ENCODE measurements around the gene NEDD4L. TPM values are rescaled to one million over a fixed set of nuclear protein-coding genes. Genes with fewer than 3 reads are reported as not detected.

The NEDD4L gene
- total RNA-seq, 1 donor from 2014 or later, result 3.8 TPM

GRCh38 chr18:58396144-58396543 lies 352.1 kb downstream of the NEDD4L start:
- DNase-seq (ENCODE audit: low spot score), result no peak
- Mint-ChIP-seq H3K27ac (no peak overlapping the region), H3K4me1 (ENCODE audit: low read depth) (peaks cover 14% of the 10 kb centered on the region), H3K27me3 (ENCODE audit: insufficient read depth) (no peaks in the 10 kb centered on the region), H3K4me3 (no peak overlapping the region), H3K36me3 (ENCODE audit: low read depth) (no peaks in the 10 kb centered on the region), H3K9me3 (no peaks in the 10 kb centered on the region)
- intact Hi-C loops (cut with micrococcal nuclease), result no loop called here

GRCh38 chr18:58396966-58397365 lies 352.9 kb downstream of the NEDD4L start:
- H3K36me3 Mint-ChIP-seq (ENCODE audit: low read depth), result no peaks in the 10 kb centered on the region
- intact Hi-C loops (cut with micrococcal nuclease), result no loop called here
- no peak for DNase-seq (ENCODE audit: low spot score)
- H3K27ac Mint-ChIP-seq, result no peak overlapping the region
- peaks cover 14% of the 10 kb centered on the region for H3K4me1 Mint-ChIP-seq (ENCODE audit: low read depth)
- H3K4me3 Mint-ChIP-seq, result no peak overlapping the region
- no peaks in the 10 kb centered on the region for H3K9me3 Mint-ChIP-seq
- H3K27me3 Mint-ChIP-seq (ENCODE audit: insufficient read depth), result no peaks in the 10 kb centered on the region

DNA sequence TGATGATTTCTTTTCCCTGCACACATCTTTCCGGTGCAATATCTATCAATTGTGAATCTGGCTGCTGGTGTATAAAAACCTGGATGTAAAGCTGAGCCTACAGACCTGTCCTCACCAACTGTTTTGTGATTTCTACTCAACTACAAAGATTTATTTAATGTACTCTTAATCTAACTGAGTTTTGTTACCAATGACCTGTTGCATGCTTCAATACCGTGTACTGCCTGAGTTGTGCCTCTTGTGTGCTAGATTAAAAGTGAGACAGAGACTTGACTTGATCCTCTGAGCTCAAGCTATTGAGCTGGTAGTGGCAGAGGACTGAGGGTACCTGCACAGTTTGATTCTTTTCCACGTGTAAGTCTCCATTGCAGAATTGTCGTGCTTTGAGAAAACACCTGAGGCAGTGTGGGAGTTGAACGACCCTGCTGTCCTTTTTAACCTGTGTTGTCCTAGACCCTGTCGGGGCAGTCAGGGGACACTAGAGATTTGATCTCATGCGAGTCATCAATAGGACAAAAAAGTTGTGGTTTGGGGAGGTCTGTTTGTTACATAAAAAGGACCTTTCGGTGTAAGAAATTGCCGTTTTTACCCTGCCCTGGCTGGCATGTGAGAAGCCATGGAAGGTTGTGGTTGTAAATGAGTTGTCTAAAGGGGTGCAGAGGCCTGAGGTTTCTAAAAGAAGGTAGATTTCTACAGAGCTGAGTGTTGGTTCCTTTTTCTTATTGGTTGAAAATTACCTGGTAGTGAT lies 353.5 kb downstream of the NEDD4L start:
- intact Hi-C loops (cut with micrococcal nuclease), result no loop called here
- DNase-seq (ENCODE audit: low spot score), result no peak
- no peak overlapping the region for H3K4me3 Mint-ChIP-seq

DNA sequence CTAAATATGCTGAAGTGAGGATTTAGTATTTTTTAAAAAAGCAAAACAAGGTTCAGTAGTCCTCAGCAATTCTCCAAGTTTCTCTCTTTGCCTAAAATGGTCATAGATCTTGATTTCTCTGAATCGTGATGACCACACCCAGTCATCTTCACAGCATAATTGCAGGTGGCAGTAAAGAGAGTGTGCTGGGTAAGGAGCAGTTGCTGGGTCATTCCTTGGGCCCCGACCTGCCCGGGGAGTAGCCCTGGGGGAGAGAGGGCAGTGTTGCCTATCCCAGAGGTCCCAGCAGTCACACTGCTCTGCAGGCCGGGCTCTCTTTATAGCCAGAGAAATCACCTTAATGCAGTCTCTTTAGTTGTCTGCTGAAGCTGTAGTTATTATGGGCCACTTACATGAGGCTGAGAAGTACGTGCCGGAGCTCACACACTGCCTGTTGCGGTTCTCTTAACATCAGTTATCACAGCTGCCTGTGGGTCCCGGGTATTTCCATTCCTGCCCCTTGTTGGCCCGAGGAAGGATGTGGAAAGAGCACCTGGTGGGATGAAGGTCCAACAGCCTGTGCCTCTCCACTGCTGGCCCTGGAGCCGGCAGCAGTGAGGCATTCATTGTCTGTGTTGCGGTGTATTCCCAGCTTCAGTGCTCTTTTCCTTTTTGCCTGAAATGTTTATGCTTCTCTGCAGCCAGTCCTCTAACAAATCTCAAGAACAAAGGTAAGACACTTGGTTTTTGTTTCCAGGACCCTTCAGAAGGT lies 354.8 kb downstream of the NEDD4L start:
- Mint-ChIP-seq H3K27ac (no peak overlapping the region), H3K27me3 (ENCODE audit: insufficient read depth) (no peaks in the 10 kb centered on the region), H3K9me3 (no peaks in the 10 kb centered on the region), H3K4me1 (ENCODE audit: low read depth) (peaks cover 14% of the 10 kb centered on the region), H3K4me3 (no peak overlapping the region), H3K36me3 (ENCODE audit: low read depth) (no peaks in the 10 kb centered on the region)
- intact Hi-C loops (cut with micrococcal nuclease), result no loop called here
- no peak for DNase-seq (ENCODE audit: low spot score)

More for the DNA sequence above, 353.5 kb downstream of the NEDD4L start:
- no peaks in the 10 kb centered on the region for H3K27me3 Mint-ChIP-seq (ENCODE audit: insufficient read depth)
- H3K4me1 Mint-ChIP-seq (ENCODE audit: low read depth), result peaks cover 14% of the 10 kb centered on the region
- H3K9me3 Mint-ChIP-seq, result no peaks in the 10 kb centered on the region
- no peaks in the 10 kb centered on the region for H3K36me3 Mint-ChIP-seq (ENCODE audit: low read depth)
- H3K27ac Mint-ChIP-seq, result no peak overlapping the region

- DNase-seq (ENCODE audit: low spot score), result no peak
- H3K27me3 Mint-ChIP-seq (ENCODE audit: insufficient read depth), result no peaks in the 10 kb centered on the region
- no peaks in the 10 kb centered on the region for H3K36me3 Mint-ChIP-seq (ENCODE audit: low read depth)
- H3K4me1 Mint-ChIP-seq (ENCODE audit: low read depth), result peaks cover 14% of the 10 kb centered on the region
- H3K9me3 Mint-ChIP-seq, result no peaks in the 10 kb centered on the region
- H3K4me3 Mint-ChIP-seq, result peak overlapping the region; percentile 28
- H3K27ac Mint-ChIP-seq, result peak overlapping the region; percentile 30
- intact Hi-C loops (cut with micrococcal nuclease), result loop anchor here (1.0 kb wide), 2 partner anchors 93 to 364 kb away; no protein-coding TSS in a partner anchor
These were observed 356.4 kb downstream of the NEDD4L start for GRCh38 chr18:58400331-58400870.

DNA sequence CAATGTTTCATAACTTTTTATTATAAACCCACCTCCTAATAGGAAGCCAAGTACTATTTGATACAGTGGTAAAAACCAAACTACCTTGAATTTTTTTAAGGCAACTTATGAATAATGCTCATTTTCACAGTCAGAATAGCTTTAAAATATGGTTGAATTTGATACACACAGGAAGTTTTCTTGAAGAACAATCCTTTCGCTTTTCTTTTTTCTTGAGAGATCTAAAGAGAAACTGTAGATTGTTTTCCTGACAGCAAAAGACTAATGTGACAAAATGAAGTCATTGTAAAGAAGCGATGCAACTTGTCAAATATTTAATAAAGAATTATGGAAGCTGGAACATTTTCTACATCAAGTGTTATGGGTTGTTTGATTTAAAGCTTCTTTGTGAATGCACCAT lies 357.2 kb downstream of the NEDD4L start:
- Mint-ChIP-seq H3K27ac (no peak overlapping the region), H3K4me1 (ENCODE audit: low read depth) (peaks cover 14% of the 10 kb centered on the region)

GRCh38 chr18:58402247-58402646 lies 358.2 kb downstream of the NEDD4L start:
- Mint-ChIP-seq H3K4me3 (no peak overlapping the region), H3K27ac (no peak overlapping the region), H3K9me3 (no peaks in the 10 kb centered on the region), H3K36me3 (ENCODE audit: low read depth) (no peaks in the 10 kb centered on the region), H3K27me3 (ENCODE audit: insufficient read depth) (no peaks in the 10 kb centered on the region), H3K4me1 (ENCODE audit: low read depth) (peaks cover 14% of the 10 kb centered on the region)
- intact Hi-C loops (cut with micrococcal nuclease), result no loop called here
- DNase-seq (ENCODE audit: low spot score), result no peak

More for the DNA sequence above, 357.2 kb downstream of the NEDD4L start:
- Mint-ChIP-seq H3K36me3 (ENCODE audit: low read depth) (no peaks in the 10 kb centered on the region), H3K27me3 (ENCODE audit: insufficient read depth) (no peaks in the 10 kb centered on the region), H3K9me3 (no peaks in the 10 kb centered on the region), H3K4me3 (no peak overlapping the region)
- intact Hi-C loops (cut with micrococcal nuclease), result no loop called here
- DNase-seq (ENCODE audit: low spot score), result no peak

DNA sequence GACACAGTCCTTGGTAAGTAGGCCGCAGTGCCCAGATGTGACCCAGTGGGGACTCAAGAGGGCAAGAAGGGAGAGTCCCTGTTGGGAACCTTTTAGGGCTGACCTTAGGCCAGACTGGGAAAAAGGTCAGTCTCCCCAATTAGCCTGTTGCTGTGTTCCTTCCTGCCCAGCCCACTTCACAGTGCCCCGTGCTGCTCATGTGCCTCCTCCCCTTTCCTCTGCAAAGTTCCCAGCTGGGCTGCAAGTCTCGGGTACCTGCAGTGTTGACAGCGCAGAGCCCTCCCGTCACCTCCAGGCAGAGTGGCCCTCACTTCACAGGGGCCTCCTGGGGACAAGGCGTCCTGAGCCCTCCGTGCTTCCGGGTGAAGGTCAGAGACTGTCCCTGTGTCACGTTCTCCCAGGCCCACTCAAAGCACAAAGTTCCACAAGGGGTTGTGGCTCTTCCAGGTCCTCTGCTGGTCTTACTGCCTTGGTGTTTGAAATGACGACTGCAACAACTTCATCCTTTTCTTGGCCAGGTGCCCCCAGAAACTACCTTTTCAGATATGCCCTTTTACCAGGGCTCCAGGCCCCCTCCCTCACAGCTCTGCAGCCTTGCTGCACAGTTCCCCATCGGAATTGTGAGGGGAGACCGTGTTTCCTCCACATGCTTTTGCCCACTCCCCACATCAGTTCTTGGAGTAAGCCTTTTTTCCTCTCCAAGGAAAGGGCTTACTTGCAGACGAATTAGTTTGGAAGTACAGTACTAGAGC lies 359.1 kb downstream of the NEDD4L start:
- Mint-ChIP-seq H3K4me3 (no peak overlapping the region), H3K27ac (no peak overlapping the region), H3K4me1 (ENCODE audit: low read depth) (peaks cover 14% of the 10 kb centered on the region), H3K9me3 (no peaks in the 10 kb centered on the region), H3K27me3 (ENCODE audit: insufficient read depth) (peaks cover 2% of the 10 kb centered on the region), H3K36me3 (ENCODE audit: low read depth) (no peaks in the 10 kb centered on the region)
- DNase-seq (ENCODE audit: low spot score), result no peak
- intact Hi-C loops (cut with micrococcal nuclease), result no loop called here

DNA sequence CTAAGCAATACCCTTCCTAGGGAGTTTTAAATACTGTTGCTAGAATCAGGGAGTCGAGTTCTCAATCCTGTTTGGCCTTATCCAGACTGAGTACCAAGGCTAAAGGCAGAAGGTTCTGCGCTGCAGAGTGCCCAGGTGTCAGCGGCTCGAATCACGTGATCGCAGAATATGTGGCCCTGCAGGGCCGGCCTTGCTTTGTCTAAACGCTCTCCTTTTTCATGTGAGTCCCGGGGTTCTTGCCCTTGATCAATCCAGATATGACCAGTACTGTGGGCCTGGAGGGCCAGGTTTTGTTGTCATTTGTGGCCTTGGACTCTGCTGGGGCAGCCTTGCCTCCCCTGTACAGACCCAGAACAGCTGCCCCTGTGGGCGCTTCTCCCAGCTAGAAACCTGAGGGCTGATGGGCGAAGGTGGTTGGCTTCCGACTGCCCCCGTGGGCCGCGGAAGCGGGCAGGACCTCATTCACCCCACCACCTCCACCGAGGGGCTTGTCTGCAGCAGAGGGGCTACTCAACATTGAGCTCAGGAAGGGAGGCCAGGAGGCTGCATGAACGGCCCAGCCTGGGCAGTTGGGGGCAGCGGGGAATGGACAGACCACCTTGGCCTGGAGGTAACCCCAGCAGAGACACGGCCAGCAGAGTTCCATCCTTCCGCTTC lies 359.9 kb downstream of the NEDD4L start:
- H3K27ac Mint-ChIP-seq, result no peak overlapping the region
- intact Hi-C loops (cut with micrococcal nuclease), result no loop called here
- peaks cover 14% of the 10 kb centered on the region for H3K4me1 Mint-ChIP-seq (ENCODE audit: low read depth)
- H3K36me3 Mint-ChIP-seq (ENCODE audit: low read depth), result no peaks in the 10 kb centered on the region
- H3K27me3 Mint-ChIP-seq (ENCODE audit: insufficient read depth), result peaks cover 2% of the 10 kb centered on the region
- no peak for DNase-seq (ENCODE audit: low spot score)
- H3K9me3 Mint-ChIP-seq, result no peaks in the 10 kb centered on the region
- no peak overlapping the region for H3K4me3 Mint-ChIP-seq

GRCh38 chr18:58405107-58405898 lies 361.3 kb downstream of the NEDD4L start:
- H3K9me3 Mint-ChIP-seq, result no peaks in the 10 kb centered on the region
- DNase-seq (ENCODE audit: low spot score), result no peak
- no peak overlapping the region for H3K27ac Mint-ChIP-seq
- no peak overlapping the region for H3K4me3 Mint-ChIP-seq
- intact Hi-C loops (cut with micrococcal nuclease), result no loop called here
- peaks cover 2% of the 10 kb centered on the region for H3K27me3 Mint-ChIP-seq (ENCODE audit: insufficient read depth)
- H3K36me3 Mint-ChIP-seq (ENCODE audit: low read depth), result no peaks in the 10 kb centered on the region
- peaks cover 7% of the 10 kb centered on the region for H3K4me1 Mint-ChIP-seq (ENCODE audit: low read depth)

- H3K4me3 Mint-ChIP-seq, result no peak overlapping the region
These were observed 363.2 kb downstream of the NEDD4L start for GRCh38 chr18:58407263-58407648.

More at GRCh38 chr18:58407263-58407648, 363.2 kb downstream of the NEDD4L start:
- no peaks in the 10 kb centered on the region for H3K4me1 Mint-ChIP-seq (ENCODE audit: low read depth)
- peaks cover 4% of the 10 kb centered on the region for H3K27me3 Mint-ChIP-seq (ENCODE audit: insufficient read depth)
- no peak for DNase-seq (ENCODE audit: low spot score)
- H3K36me3 Mint-ChIP-seq (ENCODE audit: low read depth), result no peaks in the 10 kb centered on the region
- H3K9me3 Mint-ChIP-seq, result no peaks in the 10 kb centered on the region
- intact Hi-C loops (cut with micrococcal nuclease), result no loop called here
- H3K27ac Mint-ChIP-seq, result no peak overlapping the region
